Right hindlimb (tissue), 1 donor: Measurements from ENCODE around the gene RASA2.
"Not testable (repeated sequence)": the region's sequence is repeated elsewhere in the genome, so short reads cannot be mapped to it uniquely, and the experiment has no call there.

ENCODE experiments used
- DNase-seq: peaks from one replicate; pipeline ENCODE4 v3.0.0-alpha.2; 2018

The RASA2 gene

DNA sequence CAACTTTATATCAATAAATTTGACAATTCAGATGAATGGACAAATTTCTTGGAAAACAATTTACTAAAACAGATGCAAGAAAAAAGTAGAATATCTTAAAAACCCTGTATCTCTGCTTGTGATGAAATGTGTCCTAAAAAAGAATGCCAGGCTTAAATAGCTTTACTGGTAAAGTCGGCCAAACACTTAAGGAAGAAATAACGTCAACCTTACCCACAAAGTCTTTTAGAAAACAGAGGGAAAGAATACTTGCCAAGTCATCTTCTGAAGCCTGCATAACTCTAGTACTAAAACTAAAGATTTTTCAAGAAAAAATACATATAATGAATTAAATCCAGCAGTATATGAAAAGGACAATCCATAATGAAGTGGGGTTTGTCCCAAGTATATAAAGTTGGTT is 111.1 kb downstream of the RASA2 start:
- DNase-seq = no peak

DNA sequence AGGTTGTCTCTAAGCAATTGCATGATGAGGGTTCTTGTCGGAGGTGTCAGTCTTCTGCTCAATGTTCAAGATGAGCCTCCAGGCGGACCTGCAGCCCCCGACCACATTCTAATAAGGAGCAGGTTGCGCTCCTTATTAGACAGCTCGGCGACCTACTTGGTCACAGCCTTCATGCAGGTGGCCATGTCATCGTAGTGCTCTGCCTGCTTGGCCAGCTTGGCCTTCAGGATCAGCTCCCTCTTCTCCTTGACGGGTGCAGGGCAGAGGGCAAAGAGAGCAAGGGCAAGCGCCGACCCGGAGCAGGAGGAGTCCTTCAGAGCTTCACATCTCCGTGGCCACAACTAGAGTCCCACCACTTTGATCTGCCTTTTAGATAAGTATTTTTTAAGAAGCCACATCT is 113.5 kb downstream of the RASA2 start:
- no peak for DNase-seq

DNA sequence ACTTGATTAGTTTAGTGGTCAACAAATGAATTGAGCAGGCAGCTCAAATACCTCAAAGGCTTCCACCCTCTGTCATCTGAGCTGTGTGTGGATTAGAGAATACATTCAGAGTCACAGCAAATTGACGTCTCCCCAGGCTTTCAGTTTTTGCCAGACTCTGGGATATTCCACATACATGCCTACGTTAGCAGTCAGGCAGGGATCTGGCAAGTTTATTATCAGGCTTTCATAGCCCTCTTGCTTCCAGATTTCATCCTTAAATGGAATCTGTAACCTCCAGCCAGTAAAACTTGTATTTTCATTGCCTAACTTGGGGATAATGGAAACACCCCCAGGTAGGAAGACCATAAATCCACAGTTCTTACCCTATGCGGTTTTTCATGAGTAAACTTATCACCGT is 115.9 kb downstream of the RASA2 start:
- no peak for DNase-seq

DNA sequence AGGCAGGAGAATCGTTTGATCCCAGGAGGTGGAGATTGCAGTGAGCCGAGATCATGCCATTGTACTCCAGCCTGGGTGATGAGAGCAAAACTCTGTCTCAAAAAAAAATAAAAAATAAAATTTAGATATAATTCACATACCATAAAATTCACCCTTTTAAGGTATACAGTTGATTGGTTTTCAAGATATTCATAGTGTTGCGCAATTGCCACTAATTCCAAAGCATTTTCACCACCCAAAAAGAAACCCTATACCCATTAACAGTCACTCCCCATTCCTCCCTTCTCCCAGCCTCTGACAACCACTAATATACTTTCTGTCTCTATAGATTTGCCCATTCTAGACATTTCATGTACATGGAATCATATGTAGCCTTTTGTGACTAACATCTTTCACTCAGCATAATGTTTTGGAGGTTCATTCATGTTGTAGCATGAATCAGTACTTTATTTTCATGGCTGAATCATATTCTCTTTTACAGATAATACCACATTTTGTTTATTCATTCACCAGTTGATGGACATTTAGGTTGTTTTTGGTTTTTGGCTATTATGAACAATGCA is 116.7 kb downstream of the RASA2 start:
- no peak for DNase-seq

DNA sequence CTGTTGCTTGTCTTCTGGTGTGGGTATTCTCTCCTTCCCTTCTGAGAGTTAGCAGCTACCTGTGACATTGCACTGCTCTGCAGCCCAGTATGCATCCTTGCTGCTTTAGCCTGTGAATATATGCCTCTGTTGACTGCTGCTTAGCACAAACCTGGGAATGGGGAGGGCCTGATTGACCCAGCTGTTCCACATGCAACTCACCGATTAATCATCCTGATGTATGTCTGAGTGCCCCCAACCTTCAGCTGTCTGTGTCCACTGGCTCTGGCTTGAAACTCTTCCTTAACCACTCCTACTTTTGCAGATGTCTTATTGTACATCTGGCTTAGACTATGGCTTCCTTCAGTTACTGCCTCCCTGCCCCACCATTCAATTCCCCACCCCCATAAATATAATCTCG is 119.1 kb downstream of the RASA2 start:
- no peak for DNase-seq

DNA sequence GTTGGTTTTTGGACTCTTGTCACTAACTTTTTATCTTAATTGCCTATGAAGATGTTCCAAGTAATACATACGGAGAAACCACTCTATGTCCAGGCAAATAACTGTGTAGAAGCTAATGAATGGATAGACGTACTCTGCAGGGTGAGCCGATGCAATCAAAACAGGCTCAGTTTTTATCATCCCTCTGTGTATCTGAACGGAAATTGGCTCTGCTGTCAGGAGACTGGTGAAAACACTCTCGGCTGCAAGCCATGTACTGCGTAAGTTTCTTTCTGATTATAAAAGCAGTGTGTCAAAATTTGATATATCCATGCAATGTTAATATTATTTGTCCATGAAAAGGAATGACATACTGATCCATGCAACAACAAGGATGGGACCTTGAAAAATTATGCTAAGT is 121.6 kb downstream of the RASA2 start:
- no peak for DNase-seq

DNA sequence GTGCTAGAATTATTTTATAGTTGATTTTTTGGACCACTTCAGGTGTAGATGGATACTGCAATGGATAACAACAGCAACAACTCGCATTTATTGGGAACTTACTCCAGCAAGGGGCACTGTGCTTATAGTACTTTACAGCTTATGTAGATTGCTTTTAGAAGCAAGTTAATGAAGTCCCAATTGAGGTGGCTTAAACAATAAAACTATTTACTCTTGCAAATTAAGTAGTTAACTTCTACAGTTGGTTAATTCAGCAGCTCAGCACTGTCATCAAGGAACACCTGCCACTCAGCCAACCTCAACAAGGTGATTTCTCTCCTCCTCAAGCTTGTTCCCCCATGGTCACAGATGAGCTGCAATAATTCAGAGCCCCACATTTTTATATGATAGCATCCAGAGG is 124.1 kb downstream of the RASA2 start:
- DNase-seq = no peak

DNA sequence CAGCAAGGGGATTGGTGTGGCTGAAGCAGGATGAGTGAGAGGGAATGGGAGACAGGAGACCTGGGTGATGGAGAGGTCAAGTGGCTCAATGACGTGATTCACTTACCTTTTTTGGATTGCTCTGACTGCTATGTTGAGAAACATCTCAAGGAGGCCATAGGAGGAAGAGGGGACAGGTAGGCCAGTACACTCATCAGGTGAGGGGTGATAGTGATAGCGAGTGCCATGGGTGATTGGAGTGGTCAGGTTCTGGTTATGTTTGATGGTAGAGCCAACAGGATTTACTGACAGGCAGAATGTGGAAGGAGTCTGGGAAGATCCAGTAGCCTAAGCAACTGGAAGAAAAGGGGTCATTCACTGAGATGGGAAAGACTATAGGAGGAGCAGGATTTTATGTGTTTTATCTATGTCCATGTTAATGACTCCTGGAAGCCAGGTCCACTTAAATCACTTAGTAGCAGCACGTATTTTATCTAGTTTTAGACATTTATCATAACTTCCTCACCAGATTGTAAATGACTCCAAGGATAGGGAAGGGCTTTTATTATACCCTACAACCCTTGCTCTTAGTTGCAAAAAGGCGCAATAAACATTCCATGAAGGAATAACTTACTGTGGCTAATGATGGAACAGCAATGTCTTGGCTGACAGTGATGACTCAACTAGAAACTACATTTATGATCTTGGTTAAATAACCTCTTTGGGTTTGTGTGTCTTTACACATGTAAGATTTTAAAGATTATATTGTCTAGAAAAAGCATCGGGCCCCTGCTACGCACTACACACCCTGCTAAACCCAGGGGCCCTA is 131.5 kb downstream of the RASA2 start:
- DNase-seq = no peak

DNA sequence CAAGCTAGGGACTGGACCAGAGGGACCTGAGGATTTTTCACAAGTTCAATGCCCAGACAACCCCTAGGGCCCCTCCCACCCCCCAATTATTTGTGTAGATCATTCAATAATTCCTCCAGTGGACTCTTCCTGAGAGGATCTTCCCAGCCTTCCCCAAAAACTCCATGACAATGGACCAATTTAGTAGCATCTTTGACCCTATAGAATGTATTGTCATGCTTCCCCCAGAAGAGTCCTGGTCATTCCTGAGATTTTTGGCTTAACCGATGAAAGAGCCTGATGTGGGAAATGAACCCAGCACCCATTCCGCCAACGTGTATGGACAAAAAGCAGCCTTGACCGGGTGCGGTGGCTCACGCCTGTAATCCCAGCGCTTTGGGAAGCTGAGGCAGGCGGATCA is 132.1 kb downstream of the RASA2 start:
- no peak for DNase-seq

DNA sequence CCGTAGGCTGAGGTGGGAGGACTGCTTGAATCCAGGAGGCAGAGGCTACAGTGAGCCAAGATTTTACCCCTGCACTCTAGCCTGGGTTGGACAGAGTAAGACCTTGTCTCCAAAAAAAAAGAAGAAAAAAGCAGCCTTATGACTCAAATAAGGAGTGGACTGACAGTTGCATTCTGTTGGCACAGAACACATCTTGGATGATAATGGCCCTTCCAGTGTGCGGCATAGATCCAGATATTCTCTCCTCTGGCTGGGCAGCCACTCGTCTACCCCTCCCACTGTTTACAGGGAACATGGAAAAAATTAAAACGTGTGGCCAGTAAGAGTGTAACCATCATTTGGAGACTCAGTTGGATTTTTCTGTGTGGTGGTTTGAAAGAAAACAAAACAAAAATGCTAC is 132.6 kb downstream of the RASA2 start:
- no peak for DNase-seq

DNA sequence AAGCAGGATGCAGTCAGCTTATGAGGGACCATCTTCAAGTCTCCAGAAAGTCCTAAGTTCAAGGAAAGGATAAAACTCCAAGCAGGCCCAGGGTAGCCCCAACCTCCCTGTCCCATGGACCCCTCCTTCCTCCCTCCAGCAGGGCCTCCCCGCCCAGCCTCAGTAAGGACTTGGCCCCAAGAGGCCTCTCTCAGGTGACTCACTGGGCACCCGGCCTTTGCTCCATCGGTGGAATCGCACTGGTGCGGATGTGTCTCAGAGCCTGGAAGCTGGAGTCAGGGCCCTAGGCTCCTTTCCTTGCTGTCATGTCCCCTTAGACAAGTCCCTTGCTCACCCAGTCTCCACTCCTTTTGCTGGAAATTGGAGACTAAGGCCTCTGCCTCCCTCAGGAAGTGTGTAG is 136.9 kb downstream of the RASA2 start:
- no peak for DNase-seq

DNA sequence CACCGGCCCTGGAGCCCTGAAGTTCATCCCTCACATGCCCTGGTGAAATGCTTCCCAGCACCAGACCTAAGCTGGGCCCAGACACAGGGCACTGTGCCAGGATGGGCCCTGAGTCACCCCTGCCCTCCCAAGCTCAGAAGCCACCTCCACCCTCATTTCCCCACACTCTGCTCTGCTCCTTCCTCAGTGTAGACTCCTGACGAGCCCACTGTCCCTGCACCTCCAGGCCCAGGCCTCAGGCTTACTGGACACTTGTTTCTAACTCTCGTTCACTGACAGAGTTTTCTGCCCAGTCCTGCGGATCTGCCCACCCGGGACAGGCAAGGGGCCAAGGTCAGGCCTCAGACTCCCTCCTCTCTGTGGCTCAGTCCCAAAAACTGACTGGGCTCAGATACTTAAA is 138.7 kb downstream of the RASA2 start:
- no peak for DNase-seq

DNA sequence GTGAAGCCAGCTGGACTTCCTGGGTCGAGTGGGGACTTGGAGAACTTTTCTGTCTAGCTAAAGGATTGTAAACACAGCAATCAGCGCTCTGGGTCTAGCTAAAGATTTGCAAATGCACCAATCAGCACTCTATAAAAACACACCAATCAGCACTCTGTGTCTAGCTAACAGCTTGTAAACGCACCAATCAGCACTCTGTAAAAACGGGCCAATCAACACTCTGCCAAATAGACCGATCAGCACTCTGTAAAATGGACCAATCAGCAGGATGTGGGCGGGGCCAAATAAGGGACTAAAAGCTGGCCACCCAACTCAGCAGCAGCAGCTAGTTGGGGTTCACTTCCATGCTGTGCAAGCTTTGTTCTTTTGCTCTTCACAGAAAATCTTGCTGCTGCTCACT is 141.5 kb downstream of the RASA2 start:
- not testable (repeated sequence) for DNase-seq

DNA sequence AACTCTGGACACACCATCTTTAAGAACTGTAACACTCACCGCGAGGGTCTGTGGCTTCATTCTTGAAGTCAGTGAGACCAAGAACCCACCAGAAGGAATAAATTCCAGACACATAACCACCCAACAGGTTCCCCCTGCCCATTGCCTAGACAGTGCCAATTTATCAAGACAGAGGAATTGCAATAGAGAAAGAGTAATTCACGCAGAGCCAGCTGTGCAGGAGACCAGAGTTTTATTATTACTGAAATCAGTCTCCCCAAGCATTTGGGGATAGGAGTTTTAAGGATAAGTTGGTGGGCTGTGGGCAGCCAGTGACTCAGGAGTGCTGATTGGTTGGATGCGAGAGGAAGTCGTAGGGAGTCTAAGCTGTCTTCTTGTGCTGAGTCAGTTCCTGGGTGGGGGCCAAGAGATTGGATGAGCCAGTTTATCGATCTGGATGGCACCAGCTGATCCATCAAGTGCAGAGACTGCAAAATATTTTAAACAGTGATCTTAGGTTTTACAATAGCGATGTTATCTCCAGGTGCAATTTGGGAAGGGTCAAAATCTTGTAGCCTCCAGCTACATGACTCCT is 142.1 kb downstream of the RASA2 start:
- DNase-seq = not testable (repeated sequence)

DNA sequence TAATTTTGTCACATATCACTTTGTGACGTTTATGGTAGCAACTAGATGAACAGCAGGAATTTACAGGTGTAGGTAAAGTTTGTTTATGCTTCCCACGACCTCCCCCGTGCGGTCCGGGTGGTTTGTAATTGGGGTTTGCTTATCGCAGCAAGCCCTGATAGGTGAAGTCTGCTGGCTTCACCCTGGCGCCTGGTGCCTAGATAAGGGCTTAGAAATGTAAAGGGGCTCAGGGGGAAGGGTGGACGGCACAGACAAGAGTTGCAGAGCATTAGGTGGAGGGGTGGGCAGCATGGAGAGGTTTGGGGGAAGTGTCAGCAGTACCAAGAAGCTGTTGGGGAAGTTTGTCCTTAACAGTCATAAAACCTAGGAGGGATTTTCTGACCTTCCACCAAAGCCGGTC is 143.1 kb downstream of the RASA2 start:
- DNase-seq = no peak

DNA sequence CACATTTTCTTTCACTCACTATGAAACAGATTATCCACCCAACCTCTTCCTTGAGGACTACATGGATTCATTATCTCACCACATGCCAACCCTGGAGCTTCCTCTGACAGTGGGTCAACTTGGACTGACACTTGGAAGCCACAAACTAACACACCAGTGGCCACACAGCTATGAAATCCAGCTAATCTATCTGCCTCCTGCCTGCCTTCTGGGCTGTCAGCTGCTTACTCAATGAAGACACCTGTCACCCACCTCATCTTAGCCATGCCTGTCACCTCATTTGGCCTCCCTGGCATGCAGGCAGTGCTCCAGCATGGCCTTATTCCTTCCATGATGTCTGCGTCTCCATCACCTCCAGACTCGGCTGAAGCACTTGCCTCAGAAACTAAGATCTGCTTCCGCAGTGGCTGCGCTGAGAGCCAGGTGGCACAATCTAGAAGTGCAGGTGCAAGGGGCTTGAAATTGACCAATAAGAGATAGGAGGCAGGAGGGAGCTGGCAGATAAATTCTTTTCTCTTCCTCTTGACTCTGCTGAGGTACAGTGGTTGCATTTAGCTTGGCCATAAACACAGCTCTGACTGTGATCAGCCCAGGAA is 146.1 kb downstream of the RASA2 start:
- DNase-seq = no peak

DNA sequence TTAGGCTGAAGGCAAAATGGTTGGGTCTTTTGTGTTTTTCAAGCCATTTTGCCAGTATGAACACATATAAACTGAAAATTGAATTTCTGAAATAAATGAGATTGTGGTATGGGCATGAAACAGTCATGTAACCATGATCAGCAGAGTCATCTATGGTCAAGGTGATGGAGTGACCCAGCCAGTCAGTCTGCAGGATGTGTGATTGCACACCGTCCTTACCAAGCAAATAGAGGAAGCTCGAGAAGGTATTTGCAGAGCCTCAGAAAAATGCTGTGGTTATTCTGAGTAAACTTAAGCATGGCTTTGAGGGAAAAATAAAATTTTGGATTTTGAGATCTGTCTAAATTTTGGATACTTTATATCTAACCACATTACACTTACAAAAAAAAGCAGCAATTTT is 155.4 kb downstream of the RASA2 start:
- no peak for DNase-seq

DNA sequence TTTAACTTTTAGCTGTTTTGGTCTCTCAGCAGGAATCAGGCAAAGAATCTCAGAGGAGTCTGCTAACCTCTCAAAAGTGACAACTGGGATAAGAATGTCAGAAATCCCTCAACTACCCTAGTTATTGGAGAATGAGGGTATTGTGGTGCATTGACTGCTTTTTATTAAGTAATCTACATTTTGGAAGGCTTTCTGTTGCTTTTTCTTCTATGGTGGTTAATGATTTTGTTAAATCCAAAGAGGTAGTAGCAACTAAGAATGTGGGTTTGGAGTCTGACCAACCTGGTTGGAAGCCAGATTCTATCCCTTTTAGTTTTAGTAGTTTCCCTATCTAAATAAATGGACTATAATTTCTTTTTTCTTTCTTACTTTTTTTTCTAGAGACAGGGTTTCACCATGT is 156.6 kb downstream of the RASA2 start:
- no peak for DNase-seq

DNA sequence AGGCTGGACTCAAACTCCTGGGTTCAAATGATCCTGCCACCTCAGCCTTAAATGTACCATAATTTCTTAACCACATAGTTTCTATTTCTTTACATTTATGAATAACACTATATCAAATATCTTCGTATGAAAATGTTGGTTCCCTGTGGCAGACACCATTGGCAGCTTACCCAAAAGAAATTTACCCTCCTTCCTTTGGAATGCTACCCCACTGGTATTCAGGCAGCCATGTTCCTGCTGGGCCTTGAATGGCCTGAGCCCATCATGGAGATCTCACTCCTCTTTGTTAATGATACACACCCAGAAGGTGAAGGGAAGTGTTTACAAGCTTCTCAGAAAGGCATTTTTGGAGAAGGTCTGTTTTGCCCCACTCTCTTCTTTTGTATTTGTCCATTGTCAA is 157.0 kb downstream of the RASA2 start:
- no peak for DNase-seq

DNA sequence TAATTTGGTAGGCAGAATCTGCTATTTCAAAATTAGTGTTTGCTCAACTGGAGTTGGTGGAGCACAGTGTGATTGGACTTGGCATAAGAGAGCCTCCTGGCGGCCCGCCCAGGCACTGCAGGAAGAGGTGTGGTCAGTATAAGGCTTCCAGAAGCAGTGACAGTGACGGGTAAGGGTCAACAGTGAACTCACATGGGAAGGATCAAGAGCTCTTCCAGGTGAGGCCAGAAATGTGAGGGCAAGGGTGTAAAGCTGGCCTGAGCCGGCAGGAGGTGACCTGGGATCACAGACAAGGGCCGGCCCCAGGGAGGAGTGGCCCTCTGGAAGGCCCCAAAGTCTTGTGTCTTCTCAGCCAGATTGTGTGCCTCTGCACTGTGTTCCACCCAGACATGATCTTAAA is 158.1 kb downstream of the RASA2 start:
- peak; percentile 42 for DNase-seq

DNA sequence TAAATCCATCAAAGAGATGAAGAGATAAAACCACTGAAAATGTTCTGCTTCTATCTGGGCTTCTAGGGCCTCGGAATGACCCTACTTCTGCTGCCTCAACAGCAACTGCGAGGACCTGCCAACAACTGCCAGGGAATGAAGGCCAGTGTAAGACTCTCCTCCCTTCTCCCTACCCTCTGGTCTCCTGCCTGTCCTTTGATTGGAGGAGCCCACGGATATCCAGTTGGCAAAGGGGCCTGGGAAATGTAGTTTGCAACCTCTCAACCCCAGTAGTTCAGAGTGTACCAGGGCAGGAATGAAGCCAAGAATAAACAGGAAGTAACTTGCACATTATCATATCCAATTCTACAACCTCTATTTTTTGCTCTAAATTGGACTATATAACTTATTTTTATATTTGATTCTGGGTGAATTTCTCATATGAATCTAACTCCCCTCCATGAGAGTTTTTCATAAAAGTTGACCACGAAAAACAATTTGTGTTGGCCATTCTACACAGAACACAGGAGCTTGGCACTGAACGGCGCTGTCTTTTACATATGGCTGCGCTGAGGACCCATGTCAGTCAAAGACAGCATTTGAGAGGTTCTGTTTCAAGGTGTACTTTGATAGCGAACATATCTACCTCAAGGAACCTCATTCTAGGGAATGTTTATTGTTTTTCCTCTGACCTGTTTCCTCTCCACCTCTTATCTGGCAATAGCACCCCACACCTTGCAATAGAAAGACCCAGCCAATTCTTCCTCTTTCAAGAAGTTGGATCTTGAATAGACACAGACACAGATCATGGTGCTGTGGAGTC is 160.1 kb downstream of the RASA2 start:
- peak; percentile 46 for DNase-seq

DNA sequence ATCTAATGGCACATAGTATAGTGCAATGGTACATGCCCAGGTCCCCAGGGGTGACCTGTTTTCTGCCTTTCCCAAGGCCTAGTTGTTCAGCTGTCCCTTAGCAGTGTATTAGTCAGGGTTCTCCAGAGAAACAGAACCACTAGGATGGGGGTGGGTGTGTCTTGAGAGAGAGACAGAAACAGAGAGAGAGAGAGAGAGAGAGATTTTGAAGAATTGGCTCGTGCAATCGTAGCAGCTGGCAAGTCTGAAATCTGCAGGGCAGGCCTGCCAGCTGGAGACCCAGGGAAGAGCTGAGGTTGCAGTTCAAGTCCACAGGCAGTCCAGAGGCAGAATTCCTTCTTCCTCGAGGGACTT is 160.7 kb downstream of the RASA2 start:
- DNase-seq = no peak
